Keratinocyte (primary cell): Measurements from ENCODE around the gene C1QL3. TPM values are rescaled to one million over a fixed set of nuclear protein-coding genes. Genes with fewer than 3 reads are reported as not detected.

Experiments used
- DNase-seq: peaks from one replicate; pipeline ENCODE4 v3.0.0-alpha.2; 2011; ENCODE audit warnings: low read depth, missing footprints, low spot score
- FAIRE-seq: peaks from 2 replicates; lab custom pipeline; 2011; peaks lifted over from hg19 to GRCh38; lab: Jason Lieb, UNC
- H2AFZ ChIP-seq: 2 replicates; pipeline ENCODE4 v1.6.0; 2012; ENCODE audit warnings: low read length, control low read depth, inconsistent platforms; ENCODE audit not compliant: control insufficient read depth
- H3K27ac ChIP-seq: 2 replicates; pipeline ENCODE4 v1.5.1; 2011; ENCODE audit warnings: low read length; ENCODE audit not compliant: control insufficient read depth, insufficient read depth
- H3K27me3 ChIP-seq: 3 replicates; pipeline ENCODE4 v1.6.0; 2011; ENCODE audit warnings: low read length; ENCODE audit not compliant: control insufficient read depth, insufficient read depth; ENCODE audit errors: extremely low read depth
- H3K36me3 ChIP-seq, 2 experiments: 2 replicates in 1 of 2; 3 replicates in 1 of 2; pipeline ENCODE4 v1.5.1; 2011; ENCODE audit warnings: low read length in 2 of 2, mild to moderate bottlenecking in 1 of 2; ENCODE audit not compliant: control insufficient read depth in 2 of 2, insufficient read depth in 2 of 2; ENCODE audit errors: extremely low read depth in 1 of 2
- H3K4me1 ChIP-seq: 3 replicates; pipeline ENCODE4 v1.5.1; 2011; ENCODE audit warnings: low read length; ENCODE audit not compliant: control insufficient read depth, insufficient read depth; ENCODE audit errors: extremely low read depth
- H3K4me2 ChIP-seq: 3 replicates; pipeline ENCODE4 v1.6.0; 2011; ENCODE audit warnings: low read depth, low read length; ENCODE audit not compliant: control insufficient read depth, insufficient read depth; ENCODE audit errors: extremely low read depth
- H3K4me3 ChIP-seq, 3 experiments: fragments of 200-600 bp in 1 of 3; sonication (generic) in 1 of 3; 2 replicates in 2 of 3; 3 replicates in 1 of 3; pipeline ENCODE4 v1.5.1; 2011 to 2016; ENCODE audit warnings: low read length in 3 of 3, mild to moderate bottlenecking in 3 of 3, control low read depth in 2 of 3, inconsistent platforms in 1 of 3, low read depth in 1 of 3, mixed read lengths in 1 of 3, mixed run types in 1 of 3, moderate library complexity in 1 of 3; ENCODE audit not compliant: control insufficient read depth in 2 of 3, insufficient read depth in 2 of 3; ENCODE audit errors: extremely low read depth in 1 of 3
- H3K79me2 ChIP-seq: 2 replicates; pipeline ENCODE4 v1.6.0; 2012; ENCODE audit warnings: low read length; ENCODE audit not compliant: control insufficient read depth, insufficient read depth
- H3K9ac ChIP-seq: 3 replicates; pipeline ENCODE4 v1.6.0; 2011; ENCODE audit warnings: low read length; ENCODE audit not compliant: control insufficient read depth, insufficient read depth; ENCODE audit errors: extremely low read depth
- H3K9me1 ChIP-seq: 3 replicates; pipeline ENCODE4 v1.6.0; 2011; ENCODE audit warnings: low read length; ENCODE audit not compliant: control insufficient read depth, insufficient read depth; ENCODE audit errors: extremely low read depth
- H3K9me3 ChIP-seq: 2 replicates; pipeline ENCODE4 v1.5.1; 2012; ENCODE audit warnings: low read depth, low read length; ENCODE audit not compliant: control insufficient read depth
- H4K20me1 ChIP-seq: 3 replicates; pipeline ENCODE4 v1.6.0; 2011; ENCODE audit warnings: low read length; ENCODE audit not compliant: control insufficient read depth, insufficient read depth; ENCODE audit errors: extremely low read depth
- EZH2 ChIP-seq: IDR thresholded peaks from one replicate; pipeline ENCODE4 v1.6.1; 2012; ENCODE audit warnings: inconsistent platforms, mild to moderate bottlenecking, low read length, moderate library complexity
- dilution Hi-C: fragments of 300-500 bp; cut with MboI; formaldehyde crosslinking; loops from one replicate; pipeline ENCODE4 v1.7.0; 2020; ENCODE audit warnings: low sequenced_read_pairs; ENCODE audit not compliant: extremely low pct_ligation_motif_present
- polyA plus RNA-seq, 5 experiments: library from polyadenylated mRNA; depleted of rRNA in 3 of 5; stranded (reverse) in 3 of 5; stranded (forward) in 1 of 5; unstranded in 1 of 5; fragments of >200 nt; gene quantifications; 1 replicate in 1 of 5; 2 replicates in 3 of 5; 3 replicates in 1 of 5; pipeline versions ENCODE4 v1.2.1 to v1.2.3, GENCODE V29; 2011 to 2012; ENCODE audit warnings: missing spikeins in 2 of 5, low read depth in 1 of 5, low replicate concordance in 1 of 5
- TF ChIP-seq, protein P1 (sequence below), 3 experiments: IDR thresholded peaks in 1 of 3; conservative IDR thresholded peaks in 1 of 3; optimal IDR thresholded peaks in 1 of 3; 2 replicates in 2 of 3; 3 replicates in 1 of 3; pipeline versions ENCODE3 to v1.5.1; 2011; ENCODE audit warnings: low read length in 3 of 3, mild to moderate bottlenecking in 3 of 3, moderate library complexity in 2 of 3, control low read depth in 1 of 3, inconsistent platforms in 1 of 3; ENCODE audit not compliant: insufficient read depth in 2 of 3; ENCODE audit errors: extremely low read depth in 1 of 3

Gene C1QL3
- polyA plus RNA-seq, 1 donor (not counting 4 experiments of a cell fraction or from before 2014, with no cell fraction given): not detected

DNA sequence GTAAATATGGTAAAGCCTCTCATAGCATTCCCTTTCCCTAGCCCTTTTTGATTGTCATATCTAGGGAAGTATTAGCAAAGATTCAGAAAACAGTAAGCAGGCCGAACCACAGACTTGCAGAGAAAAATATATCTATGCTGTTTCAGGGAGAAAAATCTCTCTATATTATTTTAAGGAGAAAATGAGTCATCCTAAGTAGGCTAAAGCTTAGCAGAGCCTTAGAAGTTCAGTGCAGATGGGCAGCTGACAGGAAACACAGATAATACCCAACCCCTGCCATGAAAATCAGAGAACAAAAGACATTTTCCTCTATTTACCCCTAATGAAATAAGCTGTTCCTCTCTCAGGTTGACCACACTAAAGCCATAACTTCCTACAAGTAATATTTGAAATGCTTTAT, 16.5 kb downstream of the C1QL3 start:
- Histone ChIP-seq H2AFZ (no peak overlapping the region), H3K9me1 (no peaks in the 10 kb centered on the region), H3K4me2 (no peak overlapping the region), H3K79me2 (no peaks in the 10 kb centered on the region), H3K27me3 (no peaks in the 10 kb centered on the region), H3K9ac (no peak overlapping the region), H3K4me3 (no peak overlapping the region), H3K4me1 (peaks cover 4% of the 10 kb centered on the region), H3K9me3 (no peaks in the 10 kb centered on the region), H4K20me1 (no peaks in the 10 kb centered on the region), H3K27ac (no peak overlapping the region), H3K36me3 (no peaks in the 10 kb centered on the region)
- TF ChIP-seq, protein P1, sequence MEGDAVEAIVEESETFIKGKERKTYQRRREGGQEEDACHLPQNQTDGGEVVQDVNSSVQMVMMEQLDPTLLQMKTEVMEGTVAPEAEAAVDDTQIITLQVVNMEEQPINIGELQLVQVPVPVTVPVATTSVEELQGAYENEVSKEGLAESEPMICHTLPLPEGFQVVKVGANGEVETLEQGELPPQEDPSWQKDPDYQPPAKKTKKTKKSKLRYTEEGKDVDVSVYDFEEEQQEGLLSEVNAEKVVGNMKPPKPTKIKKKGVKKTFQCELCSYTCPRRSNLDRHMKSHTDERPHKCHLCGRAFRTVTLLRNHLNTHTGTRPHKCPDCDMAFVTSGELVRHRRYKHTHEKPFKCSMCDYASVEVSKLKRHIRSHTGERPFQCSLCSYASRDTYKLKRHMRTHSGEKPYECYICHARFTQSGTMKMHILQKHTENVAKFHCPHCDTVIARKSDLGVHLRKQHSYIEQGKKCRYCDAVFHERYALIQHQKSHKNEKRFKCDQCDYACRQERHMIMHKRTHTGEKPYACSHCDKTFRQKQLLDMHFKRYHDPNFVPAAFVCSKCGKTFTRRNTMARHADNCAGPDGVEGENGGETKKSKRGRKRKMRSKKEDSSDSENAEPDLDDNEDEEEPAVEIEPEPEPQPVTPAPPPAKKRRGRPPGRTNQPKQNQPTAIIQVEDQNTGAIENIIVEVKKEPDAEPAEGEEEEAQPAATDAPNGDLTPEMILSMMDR (optimal IDR thresholded peaks at IDR 0.05 in 1 of 3, IDR thresholded peaks at IDR 0.05 in 1 of 3, conservative IDR thresholded peaks at IDR 0.05 in 1 of 3; ENCODE audit: extremely low read depth in 1 of 3, insufficient read depth in 2 of 3, low read length in 3 of 3): no peak
- no peak for TF ChIP-seq EZH2
- dilution Hi-C loops: no loop called here
- DNase-seq: no peak
- no peak for FAIRE-seq

DNA sequence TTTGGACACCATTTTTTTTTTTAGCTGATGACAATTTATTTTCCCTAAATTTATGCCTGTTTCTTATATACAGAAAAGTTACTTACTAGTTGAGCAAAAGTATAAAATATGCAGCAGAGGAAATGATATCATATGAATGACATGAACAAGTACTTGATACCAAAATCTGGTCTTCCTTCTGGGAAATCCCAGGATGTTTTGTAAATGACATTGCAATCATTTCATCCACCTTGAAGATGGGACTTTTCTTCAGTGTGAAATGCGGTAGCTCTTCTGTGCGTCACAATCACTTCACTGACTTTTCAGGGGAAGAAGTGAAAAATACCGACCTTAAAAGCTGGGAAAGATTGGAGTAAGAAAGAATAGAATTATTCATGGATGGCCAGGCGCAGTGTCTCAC, 23.8 kb downstream of the C1QL3 start:
- no peak for FAIRE-seq
- H3K27me3 ChIP-seq: no peaks in the 10 kb centered on the region
- no peaks in the 10 kb centered on the region for H3K9me3 ChIP-seq
- dilution Hi-C loops: no loop called here
- H3K9me1 ChIP-seq: no peaks in the 10 kb centered on the region
- H2AFZ ChIP-seq: no peak overlapping the region
- H4K20me1 ChIP-seq: no peaks in the 10 kb centered on the region
- H3K9ac ChIP-seq: no peak overlapping the region
- no peak for DNase-seq
- no peak overlapping the region for H3K4me2 ChIP-seq
- no peaks in the 10 kb centered on the region for H3K4me1 ChIP-seq
- H3K36me3 ChIP-seq: no peaks in the 10 kb centered on the region
- no peak overlapping the region for H3K27ac ChIP-seq
- TF ChIP-seq, protein P1 (optimal IDR thresholded peaks at IDR 0.05 in 1 of 3, IDR thresholded peaks at IDR 0.05 in 1 of 3, conservative IDR thresholded peaks at IDR 0.05 in 1 of 3; ENCODE audit: extremely low read depth in 1 of 3, insufficient read depth in 2 of 3, low read length in 3 of 3): no peak
- no peak for TF ChIP-seq EZH2
- no peaks in the 10 kb centered on the region for H3K79me2 ChIP-seq
- no peak overlapping the region for H3K4me3 ChIP-seq
